Ovary (tissue), 9 donors: ENCODE data around the gene BICDL2. TPM values are rescaled to one million over a fixed set of nuclear protein-coding genes. Genes with fewer than 3 reads are reported as not detected.

Experiments
- DNase-seq, 5 donors: peaks; one replicate each; pipeline ENCODE4 v3.0.0-alpha.2; 2019 to 2020
- H3K27ac ChIP-seq, 2 donors: fragments of 200-600 bp; one replicate each; pipeline versions ENCODE4 v1.5.1 to v1.8.0; 2019 to 2022
- H3K27me3 ChIP-seq: fragments of 200-600 bp; one replicate; pipeline ENCODE4 v1.8.0; 2022
- H3K36me3 ChIP-seq: fragments of 200-600 bp; sonication (generic); one replicate; pipeline ENCODE4 v1.5.1; 2019
- H3K4me1 ChIP-seq: one replicate; pipeline ENCODE4 v1.8.1; 2013; ENCODE audit warnings: mild to moderate bottlenecking, moderate library complexity; ENCODE audit not compliant: insufficient read depth
- H3K4me3 ChIP-seq: fragments of 200-600 bp; sonication (generic); one replicate; pipeline ENCODE4 v1.5.1; 2017
- H3K9me3 ChIP-seq, 2 donors: fragments of 200-600 bp in 1 of 2; sonication (generic) in 1 of 2; one replicate each; pipeline versions ENCODE4 v1.5.1 to v1.8.1; 2013 to 2019; ENCODE audit warnings: mild to moderate bottlenecking in 1 of 2, moderate library complexity in 1 of 2
- CTCF ChIP-seq, 3 donors: fragments of 450-650 bp in 2 of 3; fragments of 200-600 bp in 1 of 3; IDR thresholded peaks; one replicate each; pipeline versions ENCODE4 v1.5.1 to v1.8.0; 2016 to 2022; ENCODE audit warnings: antibody characterized with exemption in 3 of 3, mild to moderate bottlenecking in 1 of 3
- EP300 ChIP-seq: sonication (generic); formaldehyde crosslinking; IDR thresholded peaks from one replicate; pipeline ENCODE4 v1.6.1; 2017; ENCODE audit warnings: antibody characterized with exemption
- POLR2A ChIP-seq: fragments of 450-650 bp; IDR thresholded peaks from one replicate; pipeline ENCODE4 v1.6.1; 2017; ENCODE audit warnings: antibody characterized with exemption, mild to moderate bottlenecking, moderate library complexity
- WGBS, 3 donors: extraction: QIAGEN DNeasy Blood & Tissue Kit in 1 of 3; methylation state at CpG; one replicate each; pipeline versions ENCODE4 v1.1.5 to v1.1.7; 2013 to 2017; 5-methylcytosine and 5-hydroxymethylcytosine counted together
- intact Hi-C, 4 donors: fragments of 100-400 bp; cut with DNase I; formaldehyde crosslinking; loops; one replicate each; pipeline versions ENCODE4 v1.11.0 to v1.15.1; 2022 to 2023
- polyA plus RNA-seq, 2 donors: library from polyadenylated mRNA; stranded (reverse); fragments of 200-250 nt in 1 of 2; fragments of 350-450 nt in 1 of 2; fragmentation: Illumina TruSeq in 1 of 2; extraction: RNeasy Lipid Tissue Mini Kit (QIAGEN cat#74804) in 1 of 2; gene quantifications; one replicate each; pipeline ENCODE4 v1.2.3, GENCODE V29; 2013 to 2014
- total RNA-seq, 7 donors: library from RNA; depleted of rRNA in 2 of 7; stranded (reverse); fragments of >200 nt in 2 of 7; fragmentation: NEBNext Ultra II Directional in 3 of 7; extraction: Animal tissue kit (Norgen Biotek cat#: 25700) in 3 of 7; gene quantifications; one replicate each; pipeline versions ENCODE4 v1.1.0 to v1.2.4, GENCODE V29; 2016 to 2023
- donor health status: DM: no; HTN: no; CAD: no; lungs with moderate emphysema.
- donor health status: DM: no; HTN: no; CAD: no.
- donor health status: Bipolar disorder and iron deficiency.
- donor health status: DM: yes; HTN: yes; CAD: no.
- donor health status: DM: no; HTN: no; CAD: no.
- donor health status: DM: yes; HTN: yes; CAD: no.

The BICDL2 gene
- total and polyA plus RNA-seq, 9 donors: 0.02 to 21.9 (median 1.3) TPM; not detected in 3

DNA sequence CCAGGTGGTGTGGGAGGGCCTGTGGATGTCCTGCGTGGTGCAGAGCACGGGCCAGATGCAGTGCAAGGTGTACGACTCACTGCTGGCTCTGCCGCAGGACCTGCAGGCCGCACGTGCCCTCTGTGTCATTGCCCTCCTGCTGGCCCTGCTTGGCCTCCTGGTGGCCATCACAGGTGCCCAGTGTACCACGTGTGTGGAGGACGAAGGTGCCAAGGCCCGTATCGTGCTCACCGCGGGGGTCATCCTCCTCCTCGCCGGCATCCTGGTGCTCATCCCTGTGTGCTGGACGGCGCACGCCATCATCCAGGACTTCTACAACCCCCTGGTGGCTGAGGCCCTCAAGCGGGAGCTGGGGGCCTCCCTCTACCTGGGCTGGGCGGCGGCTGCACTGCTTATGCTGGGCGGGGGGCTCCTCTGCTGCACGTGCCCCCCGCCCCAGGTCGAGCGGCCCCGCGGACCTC, 23.2 kb downstream of the BICDL2 start:
- no peaks in the 10 kb centered on the region for H3K27me3 ChIP-seq
- WGBS, 3 donors: 42 to 43% (median 42%) methylated on average over 19 to 27 of the region's 27 CpGs
- H3K27ac ChIP-seq: no peak overlapping the region
- H3K36me3 ChIP-seq: no peaks in the 10 kb centered on the region
- H3K4me3 ChIP-seq: no peak overlapping the region
- no peak for DNase-seq
- H3K4me1 ChIP-seq: no peaks in the 10 kb centered on the region
- no peaks in the 10 kb centered on the region for H3K9me3 ChIP-seq
- intact Hi-C loops: no loop called here
- TF ChIP-seq EP300 (no peak), POLR2A (no peak), CTCF (IDR thresholded peaks at IDR 0.05) (no peak)

DNA sequence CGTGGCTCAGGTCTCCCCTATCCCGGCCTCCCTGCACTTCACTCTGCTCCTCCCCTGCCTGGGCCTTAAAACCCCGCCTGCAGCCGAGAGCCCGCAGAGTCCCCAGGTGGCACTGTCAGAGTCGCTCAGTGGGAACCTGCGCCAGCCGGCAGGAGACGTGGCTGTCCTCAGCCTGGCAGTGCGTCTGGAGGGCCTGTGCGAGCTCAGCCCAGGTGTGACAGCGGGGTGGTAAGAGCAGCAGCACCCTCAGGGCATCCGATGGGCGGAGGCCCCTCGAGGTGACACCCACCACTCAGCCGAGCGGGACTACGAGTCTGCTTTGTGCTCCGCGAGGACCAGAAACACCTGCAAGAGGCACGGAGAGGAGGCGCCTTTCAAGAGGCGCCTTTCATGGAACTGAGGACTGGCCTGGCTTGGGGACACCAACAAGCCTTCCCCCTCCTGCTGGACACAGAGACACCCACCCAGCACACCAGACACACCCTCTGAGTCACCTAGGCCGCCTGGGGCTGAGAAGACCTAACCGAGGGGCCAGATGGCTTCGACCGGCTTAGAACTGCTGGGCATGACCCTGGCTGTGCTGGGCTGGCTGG, 23.8 kb downstream of the BICDL2 start, which contains the start of gene CLDN9:
TSS of gene CLDN9 (plus strand) at position 96 of the 593 bp plus-strand sequence. CDS start at position 536, 440 bp downstream.
- no peaks in the 10 kb centered on the region for H3K4me1 ChIP-seq
- no peak within 1 kb of the TSS for H3K27ac ChIP-seq
- intact Hi-C loops: no loop called here
- 39 to 45% (median 42%) methylated on average over 10 to 27 of the region's 27 CpGs for WGBS, 3 donors
- no peaks in the 10 kb centered on the region for H3K9me3 ChIP-seq
- no peaks in the 10 kb centered on the region for H3K27me3 ChIP-seq
- H3K4me3 ChIP-seq: no peak within 1 kb of the TSS
- no peak for TF ChIP-seq POLR2A
- no peak for TF ChIP-seq CTCF (IDR thresholded peaks at IDR 0.05)
- TF ChIP-seq EP300: no peak
- no peaks in the 10 kb centered on the region for H3K36me3 ChIP-seq
- DNase-seq: no peak

DNA sequence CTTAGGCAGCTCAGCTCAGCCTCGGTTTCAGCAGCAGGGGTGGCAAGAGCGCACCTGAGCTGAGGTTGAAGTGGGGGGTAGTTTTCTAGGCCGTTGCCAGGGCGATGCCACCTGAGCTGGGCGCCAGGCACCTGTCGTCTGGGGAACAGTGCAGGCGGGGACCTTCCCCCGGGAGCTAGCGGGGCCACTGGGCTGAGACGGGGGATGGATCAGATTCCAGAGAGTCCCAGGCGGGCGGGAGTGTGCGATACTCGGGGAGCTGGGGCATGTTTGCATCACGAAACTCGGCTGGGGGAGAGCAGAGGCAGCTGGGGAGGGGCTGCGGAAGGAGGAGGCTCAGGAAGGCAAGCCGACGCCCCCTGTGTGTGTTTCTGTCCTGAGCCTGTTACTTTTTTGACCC, 24.5 kb downstream of the BICDL2 start:
- 5 to 9% (median 8%) methylated on average over 19 of the region's 19 CpGs for whole genome bisulfite sequencing, 3 donors
- no peak overlapping the region for H3K27ac ChIP-seq
- no peak for TF ChIP-seq EP300
- no peak for TF ChIP-seq POLR2A
- TF ChIP-seq CTCF (IDR thresholded peaks at IDR 0.05): no peak
- H3K9me3 ChIP-seq: no peaks in the 10 kb centered on the region
- H3K4me1 ChIP-seq: no peaks in the 10 kb centered on the region
- peaks cover 3% of the 10 kb centered on the region for H3K27me3 ChIP-seq
- H3K36me3 ChIP-seq: no peaks in the 10 kb centered on the region
- intact Hi-C loops: no loop called here
- DNase-seq: no peak
- no peak overlapping the region for H3K4me3 ChIP-seq

DNA sequence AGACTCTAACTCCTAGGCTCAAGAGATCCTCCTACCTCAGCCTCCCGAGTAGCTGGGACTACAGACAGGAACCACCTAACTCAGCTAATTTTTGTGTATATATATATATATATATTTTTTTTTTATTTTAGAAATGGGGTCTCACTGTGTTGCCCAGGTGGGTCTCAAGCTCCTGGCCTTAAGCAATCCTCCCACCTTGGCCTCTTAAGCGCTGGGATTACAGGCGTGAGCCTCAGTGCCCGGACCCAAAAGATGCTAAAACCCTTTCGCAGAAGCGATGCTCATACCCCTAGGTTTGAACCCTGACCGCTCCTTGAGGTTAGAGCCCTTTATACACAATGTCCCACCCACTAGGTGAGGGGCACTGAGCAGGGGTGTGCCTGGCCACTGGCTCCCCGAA, 26.2 kb downstream of the BICDL2 start:
- no peak overlapping the region for H3K4me3 ChIP-seq
- no peak overlapping the region for H3K27ac ChIP-seq
- no peak for DNase-seq
- intact Hi-C loops: no loop called here
- WGBS, 3 donors: 80 to 83% (median 81%) methylated on average over 8 of the region's 8 CpGs
- no peaks in the 10 kb centered on the region for H3K36me3 ChIP-seq
- H3K4me1 ChIP-seq: no peaks in the 10 kb centered on the region
- H3K27me3 ChIP-seq: peaks cover 8% of the 10 kb centered on the region
- H3K9me3 ChIP-seq: no peaks in the 10 kb centered on the region
- no peak for TF ChIP-seq POLR2A
- no peak for TF ChIP-seq CTCF (IDR thresholded peaks at IDR 0.05)
- no peak for TF ChIP-seq EP300
